Urinary bladder (tissue), 4 donors: ENCODE results near the gene TJP3. TPM values are rescaled to one million over a fixed set of nuclear protein-coding genes. Genes with fewer than 3 reads are reported as not detected.

ENCODE experiments used
- DNase-seq: peaks from one replicate; pipeline ENCODE4 v3.0.0-alpha.2; 2015; ENCODE audit errors: extremely low spot score
- H3K27ac ChIP-seq: one replicate; pipeline ENCODE4 v1.5.1; 2013; ENCODE audit warnings: low read depth, mild to moderate bottlenecking, moderate library complexity
- H3K36me3 ChIP-seq: one replicate; pipeline ENCODE4 v1.6.1; 2013; ENCODE audit warnings: mild to moderate bottlenecking, moderate library complexity; ENCODE audit not compliant: insufficient read depth
- H3K4me1 ChIP-seq: one replicate; pipeline ENCODE4 v1.6.1; 2013; ENCODE audit warnings: mild to moderate bottlenecking, moderate library complexity; ENCODE audit not compliant: insufficient read depth
- H3K4me3 ChIP-seq: one replicate; pipeline ENCODE4 v1.5.1; 2013; ENCODE audit warnings: low read depth, low read length
- WGBS: extraction: QIAGEN DNeasy Blood & Tissue Kit; methylation state at CpG from one replicate; pipeline ENCODE4 v1.1.7; 2013; 5-methylcytosine and 5-hydroxymethylcytosine counted together
- polyA plus RNA-seq: library from polyadenylated mRNA; stranded (reverse); fragments of 200-250 nt; gene quantifications from one replicate; pipeline ENCODE4 v1.2.3, GENCODE V29; 2013
- total RNA-seq: library from RNA; depleted of rRNA; stranded (reverse); fragments of >200 nt; gene quantifications from one replicate; pipeline ENCODE4 v1.2.3, GENCODE V29; 2014
- donor health status: healthy with polysubstance abuse.
- donor health status: healthy.

Gene TJP3
- total and polyA plus RNA-seq, 2 donors = 2.8 to 3.1 TPM

GRCh38 chr19:3668331-3669081 lies 39.7 kb upstream of the TJP3 start:
- Histone ChIP-seq H3K4me1 (no peaks in the 10 kb centered on the region), H3K4me3 (no peak overlapping the region)

GRCh38 chr19:3669082-3669946 lies 38.9 kb upstream of the TJP3 start:
- Histone ChIP-seq H3K27ac (peak overlapping the region; percentile 72), H3K36me3 (no peaks in the 10 kb centered on the region), H3K4me1 (no peaks in the 10 kb centered on the region), H3K4me3 (no peak overlapping the region)
- no peak for DNase-seq
- WGBS = 49% methylated on average over 39 of the region's 39 CpGs

More at GRCh38 chr19:3668331-3669081, 39.7 kb upstream of the TJP3 start:
- Histone ChIP-seq H3K36me3 (no peaks in the 10 kb centered on the region), H3K27ac (no peak overlapping the region)
- 51% methylated on average over 34 of the region's 34 CpGs for WGBS
- no peak for DNase-seq

DNA sequence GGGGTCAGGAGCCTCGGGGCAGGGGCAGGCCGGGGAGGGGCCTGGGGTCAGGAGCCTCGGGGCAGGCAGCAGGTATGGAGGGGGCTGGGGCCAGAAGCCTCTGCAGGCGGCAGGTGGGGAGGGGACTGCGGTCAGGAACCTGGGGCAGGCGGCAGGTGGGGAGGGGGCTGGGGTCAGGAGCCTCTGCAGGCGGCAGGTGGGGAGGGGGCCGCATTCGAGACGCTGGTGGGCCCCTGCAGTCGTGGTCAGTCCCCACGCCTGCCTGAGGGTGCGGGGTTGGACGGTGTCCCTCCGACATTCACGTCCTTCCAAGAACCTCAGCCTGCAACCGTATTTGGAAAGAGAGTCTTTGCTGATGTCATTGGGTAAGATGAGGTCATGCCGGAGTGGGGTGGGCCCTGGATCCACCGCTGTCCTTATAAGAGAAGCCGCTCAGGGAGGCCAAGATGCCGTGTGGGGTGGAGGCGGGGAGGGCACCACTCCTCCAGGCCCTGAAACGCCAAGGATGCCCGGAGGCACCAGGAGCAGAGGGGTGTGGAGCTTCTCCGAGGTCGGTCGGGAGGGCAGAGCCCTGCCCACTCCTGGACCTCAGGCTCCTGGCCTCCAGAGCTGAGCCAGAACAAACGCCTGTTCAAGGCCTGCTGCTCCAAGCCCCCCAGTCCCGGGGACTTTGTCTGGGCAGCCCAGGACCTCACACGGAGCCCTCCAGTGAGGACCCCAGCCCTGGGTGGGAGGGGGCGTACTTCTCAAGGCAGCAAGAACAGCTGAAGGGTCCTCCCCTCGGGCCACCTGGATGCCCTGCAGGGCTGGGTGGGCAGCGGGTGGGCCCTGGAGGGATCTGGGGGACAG lies 38.0 kb upstream of the TJP3 start:
- Histone ChIP-seq H3K27ac (peak overlapping the region; percentile 98), H3K4me1 (no peaks in the 10 kb centered on the region), H3K4me3 (peak overlapping the region; percentile 18), H3K36me3 (no peaks in the 10 kb centered on the region)
- DNase-seq = peak; percentile 59
- 26% methylated on average over 33 of the region's 33 CpGs for WGBS

DNA sequence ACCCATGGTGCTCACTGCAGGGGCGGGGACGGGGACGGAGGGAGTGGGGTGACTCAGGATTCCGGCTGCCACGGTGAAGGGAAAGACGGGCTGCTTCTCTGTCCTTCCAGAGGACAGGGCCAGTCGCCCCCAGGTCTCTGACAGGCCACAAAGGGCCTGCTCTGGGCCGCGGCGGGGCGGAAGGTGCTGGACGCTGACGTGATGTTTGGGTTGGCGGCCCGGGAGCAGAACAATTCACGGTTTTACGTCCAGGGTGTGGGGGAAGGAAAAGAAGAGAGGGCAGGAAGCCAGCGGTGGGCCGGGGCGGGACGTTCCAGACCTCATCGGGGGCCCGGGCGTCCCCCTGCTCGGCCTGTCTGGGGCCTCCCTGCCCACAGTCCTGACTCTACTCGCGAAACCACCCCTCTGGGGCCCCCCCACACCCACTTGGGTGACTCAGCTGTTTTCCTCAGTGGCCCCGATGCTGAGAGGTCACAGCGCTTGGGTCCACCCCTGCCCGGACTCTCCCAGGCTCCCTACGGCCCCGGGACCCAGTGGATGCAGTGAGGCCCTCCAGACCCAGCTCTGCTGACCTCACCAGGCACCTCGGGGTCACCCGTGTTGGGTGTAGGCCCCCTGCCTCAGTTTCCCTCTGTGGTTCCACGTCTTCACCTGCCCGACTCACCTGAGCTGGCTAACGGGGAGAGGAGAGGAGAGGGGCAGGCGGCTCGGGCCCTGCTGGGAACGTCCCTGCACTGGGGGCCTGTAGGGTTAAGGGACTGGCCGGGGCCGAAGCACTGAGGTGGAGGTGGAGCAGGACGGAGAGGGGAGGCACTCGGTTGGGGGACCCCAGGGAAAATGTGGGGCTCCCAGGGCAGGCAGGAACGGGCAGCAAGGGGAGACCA lies 37.1 kb upstream of the TJP3 start:
- Histone ChIP-seq H3K36me3 (no peaks in the 10 kb centered on the region), H3K4me1 (no peaks in the 10 kb centered on the region), H3K4me3 (peak overlapping the region; percentile 18), H3K27ac (peak overlapping the region; percentile 98)
- peak; percentile 42 for DNase-seq
- WGBS = 15% methylated on average over 45 of the region's 45 CpGs

DNA sequence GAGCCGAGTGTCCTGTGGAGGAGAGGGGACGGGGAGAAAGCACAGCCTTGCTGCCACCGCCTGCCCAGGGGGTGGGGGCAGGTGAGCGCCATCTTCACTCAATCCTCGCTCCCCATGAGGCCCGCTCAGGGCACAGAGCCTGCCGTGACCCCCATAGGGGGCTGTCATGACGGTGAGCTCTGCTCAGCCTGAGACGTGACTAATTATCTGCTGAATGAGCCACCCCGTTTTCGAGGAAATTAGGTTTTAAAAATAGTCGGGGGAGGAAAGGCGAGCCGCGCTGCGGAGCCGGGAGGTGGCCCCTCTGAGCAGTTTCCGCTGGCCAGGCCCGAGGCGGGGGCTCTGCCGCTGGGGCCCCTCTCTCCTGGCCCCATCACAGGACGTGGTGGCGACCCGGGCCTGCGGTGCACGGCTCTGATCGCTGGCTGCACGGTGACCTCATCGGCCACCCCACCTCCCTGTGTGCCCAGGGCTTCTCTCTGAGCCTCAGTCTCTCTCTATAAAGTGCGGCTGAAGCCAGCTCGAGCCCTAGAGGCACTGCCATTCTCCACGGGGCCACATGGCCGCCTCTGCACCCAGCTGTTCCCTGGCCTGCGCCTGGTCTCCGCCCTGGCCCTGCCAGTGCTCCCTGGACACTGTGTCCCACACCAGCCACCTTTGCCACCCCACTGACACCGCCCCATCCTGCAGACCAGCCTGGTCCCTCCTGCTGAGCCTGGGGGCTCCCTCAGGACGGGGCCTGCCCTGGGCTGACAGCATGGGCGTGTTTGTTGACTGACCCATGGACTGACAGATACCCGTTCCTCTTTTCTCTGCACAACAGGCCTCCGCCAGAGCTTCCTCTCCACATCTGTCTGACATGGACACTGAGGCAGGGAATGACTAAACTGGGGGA lies 36.3 kb upstream of the TJP3 start:
- no peaks in the 10 kb centered on the region for H3K4me1 ChIP-seq
- no peak for DNase-seq
- H3K36me3 ChIP-seq = no peaks in the 10 kb centered on the region
- WGBS = 39% methylated on average over 40 of the region's 40 CpGs
- no peak overlapping the region for H3K4me3 ChIP-seq
- peak overlapping the region; percentile 98 for H3K27ac ChIP-seq

GRCh38 chr19:3672575-3672948 lies 35.6 kb upstream of the TJP3 start:
- no peak for DNase-seq
- Histone ChIP-seq H3K4me1 (no peaks in the 10 kb centered on the region), H3K36me3 (no peaks in the 10 kb centered on the region), H3K27ac (no peak overlapping the region), H3K4me3 (no peak overlapping the region)
- 83% methylated on average over 8 of the region's 8 CpGs for WGBS

DNA sequence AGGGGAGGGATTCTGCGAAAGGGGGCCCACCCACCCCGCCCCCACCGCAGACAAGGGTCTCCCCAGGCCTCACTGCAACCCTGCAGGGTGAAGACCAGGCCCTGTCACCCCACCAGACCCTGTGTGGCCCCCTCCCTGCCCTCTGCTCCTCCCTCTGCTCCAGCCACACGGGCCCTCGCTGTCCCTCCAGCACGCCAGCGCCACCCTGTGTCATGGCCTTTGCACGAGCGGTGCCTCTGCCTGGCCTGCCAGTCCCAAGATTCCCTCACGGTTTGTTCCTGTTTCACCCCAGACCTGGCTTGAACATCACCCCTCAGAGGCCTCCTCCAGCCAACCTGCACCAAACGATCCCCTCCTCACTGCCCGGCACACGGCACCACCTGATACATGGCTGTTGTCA lies 35.2 kb upstream of the TJP3 start:
- no peak for DNase-seq
- H3K36me3 ChIP-seq = no peaks in the 10 kb centered on the region
- 89% methylated on average over 13 of the region's 13 CpGs for WGBS
- H3K27ac ChIP-seq = no peak overlapping the region
- no peak overlapping the region for H3K4me3 ChIP-seq
- no peaks in the 10 kb centered on the region for H3K4me1 ChIP-seq

DNA sequence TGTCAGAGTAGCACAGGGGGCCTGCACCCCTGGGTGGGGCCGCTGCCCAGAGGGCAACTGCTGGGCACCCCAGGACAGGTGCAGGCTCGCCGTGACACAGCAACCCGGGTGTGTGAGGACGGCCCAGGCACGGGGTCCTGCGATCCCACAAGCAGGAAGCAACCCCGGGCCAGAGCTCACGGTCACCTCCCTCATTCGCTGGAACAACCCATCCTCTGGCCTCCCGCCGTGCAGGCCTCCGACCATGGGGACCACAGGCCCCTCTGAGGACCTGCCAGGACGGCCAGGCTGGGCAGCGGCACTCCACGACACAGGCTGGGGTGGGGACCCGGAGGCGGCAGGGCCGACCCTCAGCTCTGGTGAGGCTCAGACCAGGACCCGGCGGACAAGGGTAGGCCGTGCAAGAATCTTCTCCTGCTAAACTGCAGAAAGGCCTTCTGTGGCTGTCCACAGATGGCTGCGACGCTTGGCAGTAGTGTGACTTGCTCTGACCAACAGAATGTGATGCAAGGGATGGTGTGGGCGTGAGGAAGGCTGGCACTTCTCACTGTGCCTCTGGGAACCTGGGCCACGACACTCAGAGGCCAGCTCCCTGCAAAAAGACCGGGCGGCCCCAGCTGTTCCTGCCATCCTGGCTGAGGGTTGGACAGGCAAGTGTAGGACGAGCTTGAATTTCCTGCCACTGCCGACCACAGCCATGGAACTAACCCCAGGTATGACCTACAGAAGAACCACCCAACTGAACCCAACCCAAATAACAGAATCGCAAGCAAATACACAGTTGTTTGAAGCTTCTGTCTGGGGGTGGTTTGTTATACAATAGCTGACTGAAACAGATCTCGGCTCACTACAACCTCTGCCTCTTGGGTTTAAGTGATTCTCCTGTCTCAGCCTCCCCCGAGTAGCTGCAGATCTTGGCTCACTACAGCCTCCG lies 34.4 kb upstream of the TJP3 start:
- Histone ChIP-seq H3K36me3 (no peaks in the 10 kb centered on the region), H3K4me3 (no peak overlapping the region), H3K27ac (no peak overlapping the region), H3K4me1 (no peaks in the 10 kb centered on the region)
- 95% methylated on average over 34 of the region's 34 CpGs for WGBS
- DNase-seq = no peak

GRCh38 chr19:3674784-3675543 lies 33.2 kb upstream of the TJP3 start:
- no peaks in the 10 kb centered on the region for H3K4me1 ChIP-seq

DNA sequence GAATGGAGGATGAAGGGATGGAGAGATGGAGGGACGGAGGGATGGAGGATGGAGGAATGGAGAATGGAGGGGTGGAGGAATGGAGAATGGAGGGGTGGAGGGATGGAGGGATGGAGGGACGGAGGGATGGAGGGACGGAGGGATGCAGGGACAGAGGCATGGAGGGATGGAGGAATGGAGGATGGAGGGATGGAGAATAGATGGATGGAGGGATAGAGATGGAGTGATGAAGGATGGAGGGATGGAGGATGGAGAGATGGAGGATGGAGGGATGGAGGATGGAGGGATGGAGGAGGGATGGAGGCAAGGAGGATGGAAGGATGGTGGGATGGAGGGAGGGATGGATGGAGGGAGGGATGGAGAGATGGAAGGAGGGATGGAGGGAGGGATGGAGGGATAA lies 30.0 kb upstream of the TJP3 start:
- 99% methylated on average over 3 of the region's 3 CpGs for WGBS
- no peak overlapping the region for H3K27ac ChIP-seq

More at GRCh38 chr19:3674784-3675543, 33.2 kb upstream of the TJP3 start:
- Histone ChIP-seq H3K4me3 (no peak overlapping the region), H3K36me3 (no peaks in the 10 kb centered on the region), H3K27ac (no peak overlapping the region)
- DNase-seq = no peak
- WGBS = 74% methylated on average over 13 of the region's 13 CpGs

GRCh38 chr19:3679138-3679537 lies 29.0 kb upstream of the TJP3 start:
- no peak for DNase-seq
- Histone ChIP-seq H3K4me3 (no peak overlapping the region), H3K27ac (no peak overlapping the region), H3K4me1 (no peaks in the 10 kb centered on the region), H3K36me3 (no peaks in the 10 kb centered on the region)
- 92% methylated on average over 12 of the region's 12 CpGs for WGBS

More for the DNA sequence above, 30.0 kb upstream of the TJP3 start:
- no peak for DNase-seq
- H3K36me3 ChIP-seq = no peaks in the 10 kb centered on the region
- no peak overlapping the region for H3K4me3 ChIP-seq
- H3K4me1 ChIP-seq = no peaks in the 10 kb centered on the region
